ENCODE results near the gene DNA2.
"Not testable (repeated sequence)": the region's sequence is repeated elsewhere in the genome, so short reads cannot be mapped to it uniquely, and the experiment has no call there.

DNA2 gene, protein sequence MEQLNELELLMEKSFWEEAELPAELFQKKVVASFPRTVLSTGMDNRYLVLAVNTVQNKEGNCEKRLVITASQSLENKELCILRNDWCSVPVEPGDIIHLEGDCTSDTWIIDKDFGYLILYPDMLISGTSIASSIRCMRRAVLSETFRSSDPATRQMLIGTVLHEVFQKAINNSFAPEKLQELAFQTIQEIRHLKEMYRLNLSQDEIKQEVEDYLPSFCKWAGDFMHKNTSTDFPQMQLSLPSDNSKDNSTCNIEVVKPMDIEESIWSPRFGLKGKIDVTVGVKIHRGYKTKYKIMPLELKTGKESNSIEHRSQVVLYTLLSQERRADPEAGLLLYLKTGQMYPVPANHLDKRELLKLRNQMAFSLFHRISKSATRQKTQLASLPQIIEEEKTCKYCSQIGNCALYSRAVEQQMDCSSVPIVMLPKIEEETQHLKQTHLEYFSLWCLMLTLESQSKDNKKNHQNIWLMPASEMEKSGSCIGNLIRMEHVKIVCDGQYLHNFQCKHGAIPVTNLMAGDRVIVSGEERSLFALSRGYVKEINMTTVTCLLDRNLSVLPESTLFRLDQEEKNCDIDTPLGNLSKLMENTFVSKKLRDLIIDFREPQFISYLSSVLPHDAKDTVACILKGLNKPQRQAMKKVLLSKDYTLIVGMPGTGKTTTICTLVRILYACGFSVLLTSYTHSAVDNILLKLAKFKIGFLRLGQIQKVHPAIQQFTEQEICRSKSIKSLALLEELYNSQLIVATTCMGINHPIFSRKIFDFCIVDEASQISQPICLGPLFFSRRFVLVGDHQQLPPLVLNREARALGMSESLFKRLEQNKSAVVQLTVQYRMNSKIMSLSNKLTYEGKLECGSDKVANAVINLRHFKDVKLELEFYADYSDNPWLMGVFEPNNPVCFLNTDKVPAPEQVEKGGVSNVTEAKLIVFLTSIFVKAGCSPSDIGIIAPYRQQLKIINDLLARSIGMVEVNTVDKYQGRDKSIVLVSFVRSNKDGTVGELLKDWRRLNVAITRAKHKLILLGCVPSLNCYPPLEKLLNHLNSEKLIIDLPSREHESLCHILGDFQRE

DNA sequence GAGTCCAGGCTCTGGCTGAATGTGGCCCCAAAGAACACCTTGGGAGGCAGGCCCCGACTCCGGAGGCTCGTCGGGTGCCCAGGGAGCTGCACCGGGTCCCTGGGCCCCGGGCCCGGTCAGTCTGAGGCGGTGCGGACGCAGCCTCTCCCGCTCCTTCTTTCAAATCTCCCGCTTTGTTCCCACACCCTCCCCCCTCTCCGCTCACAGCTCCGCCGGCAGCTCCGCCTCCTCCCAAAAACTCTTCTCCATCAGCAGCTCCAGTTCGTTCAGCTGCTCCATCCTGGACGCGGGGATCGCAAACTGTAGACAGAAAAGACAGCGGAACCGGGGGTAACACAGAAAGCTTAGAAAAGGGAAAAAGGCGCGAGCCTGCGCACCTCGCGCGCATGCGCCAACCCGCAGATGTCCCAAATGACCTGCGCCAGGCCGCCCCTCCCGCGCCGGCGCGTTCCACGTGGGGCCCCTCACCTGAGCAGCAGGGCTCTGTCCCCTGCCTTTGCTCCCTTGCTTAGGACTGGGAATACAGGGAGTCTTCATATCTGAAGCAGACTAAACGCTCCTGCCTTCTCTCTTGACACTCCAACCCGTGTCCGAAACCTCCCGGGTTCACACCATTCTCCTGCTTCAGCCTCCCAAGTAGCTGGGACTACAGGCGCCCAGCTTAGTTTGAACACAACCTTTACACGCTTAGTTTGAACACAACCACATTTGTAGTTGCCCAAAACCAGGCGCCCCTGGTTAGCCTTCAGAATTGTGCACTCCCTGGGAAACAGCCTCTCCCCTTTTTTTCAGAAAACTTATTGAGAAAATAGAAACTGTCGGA lies at the start of gene DNA2:
Gene DNA2, minus strand, starts transcription at position 388 of the 823 bp plus-strand sequence. Its CDS starts 109 bp downstream, at position 279.
- in situ Hi-C loops (cut with HindIII; ENCODE audit: low sequenced_read_pairs), result no loop called here
- DNase-seq (ENCODE audit: low read depth, low spot score), result peak; percentile 69
- H3K4me3 ChIP-seq (ENCODE audit: low read depth, low read length), result peak within 1 kb of the TSS; percentile 88
- TF ChIP-seq, protein P1, sequence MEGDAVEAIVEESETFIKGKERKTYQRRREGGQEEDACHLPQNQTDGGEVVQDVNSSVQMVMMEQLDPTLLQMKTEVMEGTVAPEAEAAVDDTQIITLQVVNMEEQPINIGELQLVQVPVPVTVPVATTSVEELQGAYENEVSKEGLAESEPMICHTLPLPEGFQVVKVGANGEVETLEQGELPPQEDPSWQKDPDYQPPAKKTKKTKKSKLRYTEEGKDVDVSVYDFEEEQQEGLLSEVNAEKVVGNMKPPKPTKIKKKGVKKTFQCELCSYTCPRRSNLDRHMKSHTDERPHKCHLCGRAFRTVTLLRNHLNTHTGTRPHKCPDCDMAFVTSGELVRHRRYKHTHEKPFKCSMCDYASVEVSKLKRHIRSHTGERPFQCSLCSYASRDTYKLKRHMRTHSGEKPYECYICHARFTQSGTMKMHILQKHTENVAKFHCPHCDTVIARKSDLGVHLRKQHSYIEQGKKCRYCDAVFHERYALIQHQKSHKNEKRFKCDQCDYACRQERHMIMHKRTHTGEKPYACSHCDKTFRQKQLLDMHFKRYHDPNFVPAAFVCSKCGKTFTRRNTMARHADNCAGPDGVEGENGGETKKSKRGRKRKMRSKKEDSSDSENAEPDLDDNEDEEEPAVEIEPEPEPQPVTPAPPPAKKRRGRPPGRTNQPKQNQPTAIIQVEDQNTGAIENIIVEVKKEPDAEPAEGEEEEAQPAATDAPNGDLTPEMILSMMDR (IDR thresholded peaks at IDR 0.05; ENCODE audit: low read depth, low read length), result no peak

DNA sequence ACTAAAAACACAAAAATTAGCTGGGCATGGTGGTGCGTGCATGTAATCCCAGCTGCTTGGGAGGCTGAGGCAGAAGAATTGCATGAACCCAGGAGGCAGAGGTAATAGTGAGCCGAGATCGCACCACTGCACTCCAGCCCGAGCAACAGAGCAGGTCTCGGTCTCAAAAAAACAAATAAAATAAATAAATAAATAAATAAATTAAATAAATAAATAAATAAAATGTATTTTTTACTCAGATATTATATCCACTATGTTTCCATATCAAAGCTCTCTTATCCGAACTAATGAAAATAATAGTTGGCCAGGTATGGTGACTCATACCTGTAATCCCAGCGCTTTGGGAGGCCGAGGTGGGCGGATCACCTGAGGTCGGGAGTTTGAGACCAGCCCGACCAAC lies 46.8 kb upstream of the DNA2 start:
- DNase-seq (ENCODE audit: low read depth, low spot score); H3K4me3 ChIP-seq (ENCODE audit: low read depth, low read length); in situ Hi-C loops (cut with HindIII; ENCODE audit: low sequenced_read_pairs): not testable (repeated sequence)

DNA sequence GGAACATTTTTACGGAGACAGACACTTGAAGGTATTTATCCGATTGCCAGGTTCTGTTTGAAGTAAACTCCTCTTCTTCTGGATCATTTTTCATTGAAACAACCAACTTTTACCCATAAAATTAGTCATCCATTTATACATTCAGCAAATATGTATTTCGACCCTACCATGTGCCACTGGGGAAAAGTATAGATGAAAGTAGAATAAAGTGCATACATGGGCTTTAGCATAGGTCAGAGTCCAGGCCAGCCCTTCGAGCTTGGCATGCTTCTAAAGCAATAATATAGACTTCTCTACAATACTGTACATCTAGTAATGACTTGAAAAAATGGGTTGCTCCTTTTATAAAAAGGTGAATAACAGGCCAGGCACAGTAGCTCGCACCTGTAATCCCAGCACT lies 45.4 kb upstream of the DNA2 start:
- H3K4me3 ChIP-seq (ENCODE audit: low read depth, low read length), result no peak overlapping the region
- in situ Hi-C loops (cut with HindIII; ENCODE audit: low sequenced_read_pairs), result no loop called here
- TF ChIP-seq, protein P1 (IDR thresholded peaks at IDR 0.05; ENCODE audit: low read depth, low read length), result no peak
- no peak for DNase-seq (ENCODE audit: low read depth, low spot score)

DNA sequence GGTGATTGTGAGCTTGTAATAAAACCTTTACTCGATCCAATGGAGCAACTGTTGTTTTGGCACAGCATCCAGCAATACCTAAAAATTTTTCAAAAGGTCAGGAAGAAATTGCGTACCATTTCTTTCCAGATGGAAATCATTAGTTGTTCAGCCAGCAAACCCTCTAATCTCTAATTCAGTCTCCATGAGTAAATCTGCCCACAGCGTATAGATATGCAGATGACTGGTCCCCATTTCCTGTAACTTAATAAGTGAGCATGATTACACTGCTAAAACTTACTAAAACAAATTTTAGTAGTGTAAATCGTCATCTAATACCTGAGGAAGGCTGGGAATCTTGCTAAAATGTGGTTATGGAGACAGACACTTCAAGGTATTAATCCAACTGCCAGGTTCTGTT lies 45.0 kb upstream of the DNA2 start:
- in situ Hi-C loops (cut with HindIII; ENCODE audit: low sequenced_read_pairs), result no loop called here
- TF ChIP-seq, protein P1 (IDR thresholded peaks at IDR 0.05; ENCODE audit: low read depth, low read length), result no peak

DNA sequence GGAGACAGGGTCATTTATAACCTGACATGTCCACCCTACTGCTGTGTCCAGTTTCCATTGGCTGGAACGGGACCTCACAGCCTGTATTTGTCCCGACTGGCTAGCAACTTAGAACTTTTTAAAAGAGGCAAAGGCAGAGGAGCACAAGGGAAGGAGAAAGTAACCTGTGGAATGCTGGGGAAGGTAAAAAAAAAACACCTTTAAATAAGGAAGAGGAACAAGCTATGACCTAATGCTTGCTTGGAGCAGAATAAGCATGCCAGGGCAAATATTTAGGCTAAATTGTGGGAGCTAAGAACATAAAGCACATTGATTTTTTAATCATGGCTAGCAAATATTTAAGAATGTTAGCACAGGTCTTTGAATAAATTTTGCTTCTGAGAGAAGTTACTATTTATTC lies 44.4 kb upstream of the DNA2 start:
- H3K4me3 ChIP-seq (ENCODE audit: low read depth, low read length); in situ Hi-C loops (cut with HindIII; ENCODE audit: low sequenced_read_pairs); DNase-seq (ENCODE audit: low read depth, low spot score): not testable (repeated sequence)

More for the DNA sequence above, 45.0 kb upstream of the DNA2 start:
- no peak overlapping the region for H3K4me3 ChIP-seq (ENCODE audit: low read depth, low read length)
- DNase-seq (ENCODE audit: low read depth, low spot score), result peak; percentile 25

DNA sequence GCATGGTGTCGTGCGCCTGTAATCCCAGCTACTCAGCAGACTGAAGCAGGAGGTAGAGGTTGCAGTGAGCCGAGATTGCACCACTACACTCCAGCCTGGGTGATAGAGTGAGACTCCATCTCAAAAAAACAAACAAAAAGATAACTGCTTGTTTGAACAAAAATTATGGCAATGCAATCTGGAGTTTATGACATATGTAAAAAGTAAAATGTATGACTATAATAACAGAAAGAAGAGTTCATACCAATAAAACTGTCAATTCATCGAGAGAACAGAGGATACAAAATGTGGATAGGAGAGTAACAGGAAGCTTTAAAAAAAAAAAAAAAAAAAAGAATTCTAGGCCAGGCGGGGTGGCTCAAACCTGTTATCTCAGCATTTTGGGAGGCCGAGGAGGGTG lies 36.3 kb upstream of the DNA2 start:
- in situ Hi-C loops (cut with HindIII; ENCODE audit: low sequenced_read_pairs), result no loop called here
- TF ChIP-seq, protein P1 (IDR thresholded peaks at IDR 0.05; ENCODE audit: low read depth, low read length), result no peak
- DNase-seq (ENCODE audit: low read depth, low spot score), result no peak
- H3K4me3 ChIP-seq (ENCODE audit: low read depth, low read length), result no peak overlapping the region

DNA sequence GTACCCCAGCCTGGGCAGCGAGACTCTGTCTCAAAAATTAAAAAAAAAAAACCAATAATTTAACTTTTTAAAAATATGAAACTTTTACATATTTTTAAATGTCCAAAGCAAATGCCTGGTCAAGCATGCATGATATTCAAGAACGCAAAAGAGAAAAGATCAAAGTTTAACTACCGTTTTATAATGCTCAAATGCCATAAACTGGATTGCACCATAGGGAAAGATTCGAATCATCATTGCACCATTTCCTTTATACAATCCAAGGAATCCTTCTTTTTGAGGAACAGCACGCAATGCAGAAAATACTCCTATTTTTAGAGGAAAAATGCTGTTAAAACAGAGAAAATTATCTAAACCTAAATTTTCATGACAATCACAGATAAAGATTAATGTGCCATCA lies 34.6 kb upstream of the DNA2 start:
- in situ Hi-C loops (cut with HindIII; ENCODE audit: low sequenced_read_pairs), result no loop called here
- no peak for DNase-seq (ENCODE audit: low read depth, low spot score)
- no peak overlapping the region for H3K4me3 ChIP-seq (ENCODE audit: low read depth, low read length)
- TF ChIP-seq, protein P1 (IDR thresholded peaks at IDR 0.05; ENCODE audit: low read depth, low read length), result no peak
